PC-3 (cell line): ENCODE results near the gene SYCN.

ENCODE experiments used
- EZH2 ChIP-seq: fragments of 300-600 bp; sonication (generic); IDR thresholded peaks from one replicate; pipeline ENCODE4 v1.6.1; 2017; ENCODE audit warnings: antibody characterized with exemption, mild to moderate bottlenecking, low read length; ENCODE audit not compliant: unreplicated experiment
- EZH2phosphoT487 ChIP-seq: fragments of 300-600 bp; sonication (generic); IDR thresholded peaks from 2 replicates; pipeline ENCODE4 v1.6.1; 2018; ENCODE audit warnings: mild to moderate bottlenecking, antibody characterized with exemption, low read length, borderline replicate concordance
- TF ChIP-seq, protein P1 (sequence below): fragments of 300-600 bp; sonication (generic); conservative IDR thresholded peaks from 2 replicates; pipeline ENCODE4 v1.5.1; 2017; ENCODE audit warnings: antibody characterized with exemption, low read depth, mild to moderate bottlenecking, low read length

- TF ChIP-seq, protein P1, sequence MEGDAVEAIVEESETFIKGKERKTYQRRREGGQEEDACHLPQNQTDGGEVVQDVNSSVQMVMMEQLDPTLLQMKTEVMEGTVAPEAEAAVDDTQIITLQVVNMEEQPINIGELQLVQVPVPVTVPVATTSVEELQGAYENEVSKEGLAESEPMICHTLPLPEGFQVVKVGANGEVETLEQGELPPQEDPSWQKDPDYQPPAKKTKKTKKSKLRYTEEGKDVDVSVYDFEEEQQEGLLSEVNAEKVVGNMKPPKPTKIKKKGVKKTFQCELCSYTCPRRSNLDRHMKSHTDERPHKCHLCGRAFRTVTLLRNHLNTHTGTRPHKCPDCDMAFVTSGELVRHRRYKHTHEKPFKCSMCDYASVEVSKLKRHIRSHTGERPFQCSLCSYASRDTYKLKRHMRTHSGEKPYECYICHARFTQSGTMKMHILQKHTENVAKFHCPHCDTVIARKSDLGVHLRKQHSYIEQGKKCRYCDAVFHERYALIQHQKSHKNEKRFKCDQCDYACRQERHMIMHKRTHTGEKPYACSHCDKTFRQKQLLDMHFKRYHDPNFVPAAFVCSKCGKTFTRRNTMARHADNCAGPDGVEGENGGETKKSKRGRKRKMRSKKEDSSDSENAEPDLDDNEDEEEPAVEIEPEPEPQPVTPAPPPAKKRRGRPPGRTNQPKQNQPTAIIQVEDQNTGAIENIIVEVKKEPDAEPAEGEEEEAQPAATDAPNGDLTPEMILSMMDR, result no peak
- TF ChIP-seq EZH2 (no peak), EZH2phosphoT487 (no peak)
These were observed 48.9 kb downstream of the SYCN start for GRCh38 chr19:39155114-39155700.
